Neutrophil (primary cell): ENCODE data around the gene NOVA2.
A peak's percentile ranks its signal among the peaks of the same experiment; 100 is the strongest.

Source experiments
- H3K27ac ChIP-seq: fragments of 200-600 bp; sonication (generic); 2 replicates; pipeline ENCODE4 v1.5.1; 2016; ENCODE audit warnings: mild to moderate bottlenecking, moderate library complexity
- H3K27me3 ChIP-seq: fragments of 200-600 bp; sonication (generic); 2 replicates; pipeline ENCODE4 v1.6.0; 2016; ENCODE audit warnings: mild to moderate bottlenecking
- H3K36me3 ChIP-seq: fragments of 200-600 bp; sonication (generic); 2 replicates; pipeline ENCODE4 v1.5.1; 2017
- H3K4me1 ChIP-seq, 2 experiments: fragments of 200-600 bp in 1 of 2; sonication (generic) in 1 of 2; 1 replicate in 1 of 2; 2 replicates in 1 of 2; pipeline versions ENCODE4 v1.5.1 to v1.6.1; 2013 to 2016; ENCODE audit warnings: low read depth in 1 of 2, low read length in 1 of 2, mild to moderate bottlenecking in 1 of 2, moderate library complexity in 1 of 2; ENCODE audit not compliant: control insufficient read depth in 1 of 2, insufficient read depth in 1 of 2
- H3K4me3 ChIP-seq, 2 experiments: fragments of 200-600 bp in 1 of 2; sonication (generic) in 1 of 2; 1 replicate in 1 of 2; 2 replicates in 1 of 2; pipeline ENCODE4 v1.5.1; 2013 to 2016; ENCODE audit warnings: low read depth in 1 of 2, low read length in 1 of 2, mild to moderate bottlenecking in 1 of 2, moderate library complexity in 1 of 2
- H3K9me3 ChIP-seq: fragments of 200-600 bp; sonication (generic); 2 replicates; pipeline ENCODE4 v1.5.1; 2016
- TF ChIP-seq, protein P1 (sequence below): fragments of 200-600 bp; sonication (generic); IDR thresholded peaks from 2 replicates; pipeline ENCODE4 v1.5.1; 2016; ENCODE audit warnings: antibody characterized with exemption

NOVA2 gene

GRCh38 chr19:46021531-46022041 is 47.9 kb upstream of the NOVA2 start:
- H3K4me3 ChIP-seq: peak overlapping the region; percentile 88 to 96
- no peaks in the 10 kb centered on the region for H3K9me3 ChIP-seq
- H3K27me3 ChIP-seq: no peaks in the 10 kb centered on the region
- peaks cover 98 to 99% of the 10 kb centered on the region in 2 experiments for H3K4me1 ChIP-seq
- peaks cover 35% of the 10 kb centered on the region for H3K36me3 ChIP-seq
- H3K27ac ChIP-seq: peak overlapping the region; percentile 92
- TF ChIP-seq, protein P1, sequence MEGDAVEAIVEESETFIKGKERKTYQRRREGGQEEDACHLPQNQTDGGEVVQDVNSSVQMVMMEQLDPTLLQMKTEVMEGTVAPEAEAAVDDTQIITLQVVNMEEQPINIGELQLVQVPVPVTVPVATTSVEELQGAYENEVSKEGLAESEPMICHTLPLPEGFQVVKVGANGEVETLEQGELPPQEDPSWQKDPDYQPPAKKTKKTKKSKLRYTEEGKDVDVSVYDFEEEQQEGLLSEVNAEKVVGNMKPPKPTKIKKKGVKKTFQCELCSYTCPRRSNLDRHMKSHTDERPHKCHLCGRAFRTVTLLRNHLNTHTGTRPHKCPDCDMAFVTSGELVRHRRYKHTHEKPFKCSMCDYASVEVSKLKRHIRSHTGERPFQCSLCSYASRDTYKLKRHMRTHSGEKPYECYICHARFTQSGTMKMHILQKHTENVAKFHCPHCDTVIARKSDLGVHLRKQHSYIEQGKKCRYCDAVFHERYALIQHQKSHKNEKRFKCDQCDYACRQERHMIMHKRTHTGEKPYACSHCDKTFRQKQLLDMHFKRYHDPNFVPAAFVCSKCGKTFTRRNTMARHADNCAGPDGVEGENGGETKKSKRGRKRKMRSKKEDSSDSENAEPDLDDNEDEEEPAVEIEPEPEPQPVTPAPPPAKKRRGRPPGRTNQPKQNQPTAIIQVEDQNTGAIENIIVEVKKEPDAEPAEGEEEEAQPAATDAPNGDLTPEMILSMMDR: no peak

- H3K27ac ChIP-seq: peak overlapping the region; percentile 92
- H3K4me1 ChIP-seq: peaks cover 96% of the 10 kb centered on the region in 2 experiments
- H3K4me3 ChIP-seq: peak overlapping the region; percentile 88 to 96
- H3K27me3 ChIP-seq: no peaks in the 10 kb centered on the region
- H3K9me3 ChIP-seq: no peaks in the 10 kb centered on the region
- TF ChIP-seq, protein P1: no peak
- peaks cover 35% of the 10 kb centered on the region for H3K36me3 ChIP-seq
Observed at GRCh38 chr19:46020819-46021125, 47.1 kb upstream of the NOVA2 start.

DNA sequence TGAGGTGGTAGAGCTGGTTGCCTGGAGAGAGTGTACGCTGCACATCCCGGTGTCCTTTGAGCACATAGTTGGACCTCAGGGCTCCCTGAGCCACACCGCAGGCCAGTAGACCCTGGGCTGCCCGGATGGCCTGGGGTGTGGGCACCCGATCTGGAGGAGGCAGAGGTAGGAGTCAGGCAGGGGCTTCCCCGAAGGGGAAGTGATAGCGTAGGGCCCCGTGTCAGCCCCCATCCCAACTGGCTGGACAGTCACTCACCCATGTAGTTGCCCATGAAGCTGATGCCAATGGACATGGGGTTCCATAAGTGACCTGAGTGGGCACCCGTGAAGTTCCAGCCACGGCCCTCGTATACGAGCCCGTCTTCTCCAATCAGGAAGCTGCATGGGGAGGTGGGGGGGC is 45.6 kb upstream of the NOVA2 start:
- H3K4me3 ChIP-seq: peak overlapping the region in 1 of 2 experiments; percentile 88
- peaks cover 13% of the 10 kb centered on the region for H3K27me3 ChIP-seq
- H3K36me3 ChIP-seq: peaks cover 35% of the 10 kb centered on the region
- peaks cover 94 to 96% of the 10 kb centered on the region in 2 experiments for H3K4me1 ChIP-seq
- TF ChIP-seq, protein P1: no peak
- H3K27ac ChIP-seq: peak overlapping the region; percentile 92
- no peaks in the 10 kb centered on the region for H3K9me3 ChIP-seq

- peaks cover 92 to 94% of the 10 kb centered on the region in 2 experiments for H3K4me1 ChIP-seq
- TF ChIP-seq, protein P1: no peak
- H3K27ac ChIP-seq: peak overlapping the region; percentile 92
- H3K4me3 ChIP-seq: no peak overlapping the region
- H3K9me3 ChIP-seq: no peaks in the 10 kb centered on the region
- peaks cover 35% of the 10 kb centered on the region for H3K36me3 ChIP-seq
- peaks cover 18% of the 10 kb centered on the region for H3K27me3 ChIP-seq
Observed at GRCh38 chr19:46018729-46019251, 45.1 kb upstream of the NOVA2 start.

DNA sequence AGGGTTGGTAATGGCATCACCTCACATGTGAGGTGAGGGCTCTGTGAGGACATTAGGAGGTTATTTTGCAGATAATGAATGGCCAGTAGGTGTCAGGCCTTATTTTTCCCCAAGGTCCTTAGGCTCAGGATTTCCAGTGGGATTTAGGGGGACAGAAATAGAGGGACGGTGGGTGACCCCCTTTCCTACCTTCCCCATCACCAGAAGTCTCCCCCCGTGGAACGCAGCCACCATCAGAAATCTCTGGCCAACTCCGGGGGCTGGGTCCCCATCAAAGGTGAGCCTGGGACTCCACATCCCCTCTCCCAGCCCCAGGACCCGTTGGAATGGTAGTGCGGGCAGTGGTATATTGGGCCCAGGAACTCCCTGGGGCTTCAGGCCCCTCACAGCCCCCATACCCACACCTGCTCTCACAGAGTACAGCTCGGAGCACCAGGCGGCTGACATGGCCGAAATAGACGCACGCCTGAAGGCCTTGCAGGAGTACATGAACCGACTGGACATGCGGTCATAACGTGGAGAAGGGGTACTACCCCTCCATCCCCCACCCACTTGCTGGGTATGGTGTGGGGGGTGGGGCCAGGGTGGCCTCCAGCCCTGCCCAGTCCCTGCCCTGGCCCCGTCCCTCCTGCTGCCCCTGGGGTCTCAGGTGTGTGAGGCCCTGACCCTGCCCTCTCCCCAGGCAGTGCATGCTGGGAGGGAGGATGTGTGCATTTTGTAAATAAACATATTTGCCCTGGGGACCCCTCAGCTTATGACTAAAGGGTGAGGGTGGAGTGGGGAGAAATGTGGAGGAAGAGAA is 44.4 kb upstream of the NOVA2 start:
- Histone ChIP-seq H3K27me3 (peaks cover 25% of the 10 kb centered on the region), H3K36me3 (peaks cover 35% of the 10 kb centered on the region), H3K4me3 (peak overlapping the region in 1 of 2 experiments; percentile 98), H3K27ac (peak overlapping the region; percentile 92), H3K4me1 (peaks cover 85 to 87% of the 10 kb centered on the region in 2 experiments), H3K9me3 (no peaks in the 10 kb centered on the region)
- TF ChIP-seq, protein P1: no peak
